Nephron (organoid): ENCODE results near the gene BABAM2.

Experiments
- H3K27ac Mint-ChIP-seq, 3 experiments: 2 replicates each; pipeline ENCODE4 v1.8.0; 2020; ENCODE audit warnings: mixed read lengths in 3 of 3, mild to moderate bottlenecking in 2 of 3, moderate library complexity in 1 of 3
- H3K27me3 Mint-ChIP-seq: 2 replicates; pipeline ENCODE4 v1.8.0; 2021; ENCODE audit warnings: low read depth, mild to moderate bottlenecking, moderate library complexity, mixed read lengths
- H3K36me3 Mint-ChIP-seq: 2 replicates; pipeline ENCODE4 v1.8.0; 2020; ENCODE audit warnings: low read depth, mixed read lengths
- H3K4me1 Mint-ChIP-seq: 2 replicates; pipeline ENCODE4 v1.8.0; 2020; ENCODE audit warnings: mixed read lengths
- H3K4me3 Mint-ChIP-seq, 3 experiments: 2 replicates each; pipeline ENCODE4 v1.8.0; 2020; ENCODE audit warnings: mild to moderate bottlenecking in 3 of 3, mixed read lengths in 3 of 3, moderate library complexity in 2 of 3
- H3K9me3 Mint-ChIP-seq: 2 replicates; pipeline ENCODE4 v1.8.0; 2020; ENCODE audit warnings: mixed read lengths
- TF ChIP-seq, protein P1 (sequence below), 3 experiments: fragments of 200-600 bp; sonication (generic); IDR thresholded peaks; one replicate each; pipeline ENCODE4 v1.5.0; 2021; ENCODE audit warnings: antibody characterized with exemption in 3 of 3; ENCODE audit not compliant: unreplicated experiment in 3 of 3

The BABAM2 gene

DNA sequence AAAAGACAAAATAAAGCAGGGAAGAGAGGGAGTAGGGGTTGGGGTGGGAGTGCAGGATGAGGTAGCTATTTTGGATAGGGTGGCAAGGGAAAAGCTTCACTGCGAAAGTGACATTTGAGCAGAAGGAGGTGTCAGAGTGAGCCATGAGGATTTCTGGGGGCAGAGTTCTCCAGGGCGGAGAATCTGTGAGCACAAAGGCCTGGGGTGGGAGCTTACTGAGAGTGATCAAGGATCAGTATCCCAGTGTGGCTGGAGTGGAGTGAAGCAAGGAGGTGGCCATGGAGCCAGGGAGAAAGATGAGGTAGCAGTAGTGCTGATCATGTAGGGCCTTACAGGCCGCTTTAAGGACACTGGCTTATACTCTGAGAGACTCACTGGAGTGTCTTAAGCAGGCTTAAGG, 291.3 kb downstream of the BABAM2 start:
- TF ChIP-seq, protein P1, sequence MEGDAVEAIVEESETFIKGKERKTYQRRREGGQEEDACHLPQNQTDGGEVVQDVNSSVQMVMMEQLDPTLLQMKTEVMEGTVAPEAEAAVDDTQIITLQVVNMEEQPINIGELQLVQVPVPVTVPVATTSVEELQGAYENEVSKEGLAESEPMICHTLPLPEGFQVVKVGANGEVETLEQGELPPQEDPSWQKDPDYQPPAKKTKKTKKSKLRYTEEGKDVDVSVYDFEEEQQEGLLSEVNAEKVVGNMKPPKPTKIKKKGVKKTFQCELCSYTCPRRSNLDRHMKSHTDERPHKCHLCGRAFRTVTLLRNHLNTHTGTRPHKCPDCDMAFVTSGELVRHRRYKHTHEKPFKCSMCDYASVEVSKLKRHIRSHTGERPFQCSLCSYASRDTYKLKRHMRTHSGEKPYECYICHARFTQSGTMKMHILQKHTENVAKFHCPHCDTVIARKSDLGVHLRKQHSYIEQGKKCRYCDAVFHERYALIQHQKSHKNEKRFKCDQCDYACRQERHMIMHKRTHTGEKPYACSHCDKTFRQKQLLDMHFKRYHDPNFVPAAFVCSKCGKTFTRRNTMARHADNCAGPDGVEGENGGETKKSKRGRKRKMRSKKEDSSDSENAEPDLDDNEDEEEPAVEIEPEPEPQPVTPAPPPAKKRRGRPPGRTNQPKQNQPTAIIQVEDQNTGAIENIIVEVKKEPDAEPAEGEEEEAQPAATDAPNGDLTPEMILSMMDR (IDR thresholded peaks at IDR 0.05; ENCODE audit: unreplicated experiment in 3 of 3), result no peak
- Mint-ChIP-seq H3K27me3 (no peaks in the 10 kb centered on the region), H3K4me3 (no peak overlapping the region), H3K27ac (no peak overlapping the region), H3K9me3 (peaks cover 29% of the 10 kb centered on the region), H3K36me3 (peaks cover 13% of the 10 kb centered on the region), H3K4me1 (no peaks in the 10 kb centered on the region)

DNA sequence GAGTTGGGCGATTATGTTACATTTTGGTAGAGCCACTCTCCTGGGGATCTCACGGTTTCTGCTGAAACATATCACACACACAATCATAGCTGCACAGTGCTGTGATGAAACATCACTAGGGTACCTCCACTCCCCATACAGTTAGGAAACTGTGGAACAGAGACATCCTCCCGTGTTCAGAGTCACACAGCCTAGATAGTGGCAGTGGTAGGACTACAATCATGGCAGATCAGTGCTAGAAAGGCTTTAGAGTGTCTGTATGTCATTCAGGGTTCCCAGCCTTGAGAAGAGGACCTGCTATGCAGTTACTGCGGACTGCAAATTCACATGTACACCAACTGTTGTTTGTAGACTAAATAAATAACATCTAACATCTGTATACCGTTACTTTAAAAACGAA, 291.8 kb downstream of the BABAM2 start:
- H3K36me3 Mint-ChIP-seq, result peaks cover 8% of the 10 kb centered on the region
- TF ChIP-seq, protein P1 (IDR thresholded peaks at IDR 0.05; ENCODE audit: unreplicated experiment in 3 of 3), result no peak
- peaks cover 24% of the 10 kb centered on the region for H3K9me3 Mint-ChIP-seq

DNA sequence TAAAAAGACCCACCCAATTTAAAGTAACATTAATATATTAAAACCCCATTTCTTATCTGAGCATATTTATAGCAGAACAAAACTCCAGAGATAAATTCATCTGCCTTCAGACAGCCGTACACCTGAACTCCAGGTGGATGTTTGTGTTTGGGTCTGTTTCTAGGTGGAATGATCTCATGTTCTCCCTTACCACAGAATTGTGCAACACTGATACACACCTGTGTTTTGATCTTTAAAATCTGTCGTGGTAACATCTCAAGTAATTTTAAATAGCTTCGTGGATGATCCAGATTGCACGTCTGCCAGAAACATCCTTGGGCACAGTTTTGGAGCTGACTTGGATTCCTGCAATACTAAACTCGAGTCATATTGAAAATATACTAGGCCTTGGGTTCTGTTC, 294.6 kb downstream of the BABAM2 start:
- no peaks in the 10 kb centered on the region for H3K4me1 Mint-ChIP-seq
- no peaks in the 10 kb centered on the region for H3K36me3 Mint-ChIP-seq
- no peak overlapping the region for H3K4me3 Mint-ChIP-seq
- peaks cover 6% of the 10 kb centered on the region for H3K9me3 Mint-ChIP-seq
- TF ChIP-seq, protein P1 (IDR thresholded peaks at IDR 0.05; ENCODE audit: unreplicated experiment in 3 of 3), result no peak
- H3K27me3 Mint-ChIP-seq, result no peaks in the 10 kb centered on the region
- H3K27ac Mint-ChIP-seq, result no peak overlapping the region

More for the DNA sequence above, 291.8 kb downstream of the BABAM2 start:
- Mint-ChIP-seq H3K27ac (no peak overlapping the region), H3K4me3 (no peak overlapping the region), H3K4me1 (no peaks in the 10 kb centered on the region), H3K27me3 (no peaks in the 10 kb centered on the region)

DNA sequence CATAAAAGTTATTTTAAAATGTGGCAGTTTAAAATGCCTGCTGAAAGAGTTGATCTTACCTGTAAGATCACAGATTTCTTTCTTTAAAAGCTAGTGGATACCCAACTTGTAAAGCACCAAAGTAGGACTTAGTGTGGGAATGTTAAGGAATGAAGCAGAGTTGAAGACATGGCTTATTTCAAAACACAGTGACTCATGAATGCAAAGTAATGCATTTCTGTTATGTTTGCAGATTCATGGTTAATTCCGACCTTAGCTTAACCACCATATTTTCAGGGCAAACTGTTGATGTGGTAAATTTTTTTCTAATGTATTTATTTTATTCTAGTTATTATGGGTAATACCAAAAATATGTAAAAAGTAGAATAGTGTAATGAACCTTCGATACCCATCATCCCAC, 295.4 kb downstream of the BABAM2 start:
- TF ChIP-seq, protein P1 (IDR thresholded peaks at IDR 0.05; ENCODE audit: unreplicated experiment in 3 of 3), result no peak
- Mint-ChIP-seq H3K27me3 (no peaks in the 10 kb centered on the region), H3K4me1 (no peaks in the 10 kb centered on the region), H3K9me3 (no peaks in the 10 kb centered on the region), H3K36me3 (no peaks in the 10 kb centered on the region), H3K27ac (no peak overlapping the region), H3K4me3 (no peak overlapping the region)

DNA sequence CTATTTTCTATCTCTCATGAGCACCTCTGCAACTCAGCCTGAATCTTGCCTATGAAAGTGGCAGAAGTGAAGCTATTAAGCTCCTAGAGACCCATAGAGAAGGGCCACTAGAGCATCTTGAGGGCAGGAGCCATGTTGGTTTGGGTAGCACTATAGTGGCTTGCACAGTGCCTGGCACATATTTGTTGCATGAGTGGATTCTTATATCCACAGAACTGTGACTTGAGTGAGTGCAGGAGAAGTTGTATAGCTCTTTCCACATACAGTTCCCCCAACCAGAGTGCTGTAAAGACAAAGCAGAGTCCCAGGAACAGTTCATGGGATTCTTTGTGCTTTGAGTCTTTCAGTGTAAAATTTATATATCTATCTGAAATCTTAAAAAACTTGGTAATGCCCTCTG, 296.7 kb downstream of the BABAM2 start:
- no peaks in the 10 kb centered on the region for H3K27me3 Mint-ChIP-seq
- no peak overlapping the region for H3K4me3 Mint-ChIP-seq
- H3K4me1 Mint-ChIP-seq, result no peaks in the 10 kb centered on the region
- TF ChIP-seq, protein P1 (IDR thresholded peaks at IDR 0.05; ENCODE audit: unreplicated experiment in 3 of 3), result no peak
- no peak overlapping the region for H3K27ac Mint-ChIP-seq
- no peaks in the 10 kb centered on the region for H3K9me3 Mint-ChIP-seq
- no peaks in the 10 kb centered on the region for H3K36me3 Mint-ChIP-seq

DNA sequence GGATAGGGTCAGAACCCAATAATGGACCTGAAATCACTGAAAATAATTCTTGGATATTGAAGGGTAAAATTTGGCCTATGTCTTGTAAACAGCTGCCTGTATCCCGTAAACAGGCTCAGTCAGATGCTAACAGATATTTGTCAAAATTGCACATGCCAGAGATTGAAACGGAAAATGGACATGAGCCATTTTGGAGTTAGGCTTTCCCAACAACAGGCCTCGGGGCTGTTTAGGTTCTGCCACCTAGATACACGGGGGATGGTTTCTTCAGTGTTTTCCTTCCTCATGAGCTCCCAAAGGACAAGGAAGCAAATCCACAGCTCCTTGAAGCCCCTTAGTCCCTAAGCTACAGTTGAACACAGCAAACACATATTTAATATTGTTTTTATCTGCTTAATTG, 297.9 kb downstream of the BABAM2 start:
- Mint-ChIP-seq H3K9me3 (no peaks in the 10 kb centered on the region), H3K27me3 (no peaks in the 10 kb centered on the region), H3K4me3 (no peak overlapping the region), H3K4me1 (no peaks in the 10 kb centered on the region), H3K36me3 (no peaks in the 10 kb centered on the region), H3K27ac (no peak overlapping the region)
- TF ChIP-seq, protein P1 (IDR thresholded peaks at IDR 0.05; ENCODE audit: unreplicated experiment in 3 of 3), result no peak
